Keratinocyte (primary cell): Measurements from ENCODE around the gene TNS1.

Experiments
- EZH2 ChIP-seq: IDR thresholded peaks from one replicate; pipeline ENCODE4 v1.6.1; 2012; ENCODE audit warnings: inconsistent platforms, mild to moderate bottlenecking, low read length, moderate library complexity
- TF ChIP-seq, protein P1 (sequence below), 3 experiments: IDR thresholded peaks in 1 of 3; conservative IDR thresholded peaks in 1 of 3; optimal IDR thresholded peaks in 1 of 3; 2 replicates in 2 of 3; 3 replicates in 1 of 3; pipeline versions ENCODE3 to v1.5.1; 2011; ENCODE audit warnings: low read length in 3 of 3, mild to moderate bottlenecking in 3 of 3, moderate library complexity in 2 of 3, control low read depth in 1 of 3, inconsistent platforms in 1 of 3; ENCODE audit not compliant: insufficient read depth in 2 of 3; ENCODE audit errors: extremely low read depth in 1 of 3

DNA sequence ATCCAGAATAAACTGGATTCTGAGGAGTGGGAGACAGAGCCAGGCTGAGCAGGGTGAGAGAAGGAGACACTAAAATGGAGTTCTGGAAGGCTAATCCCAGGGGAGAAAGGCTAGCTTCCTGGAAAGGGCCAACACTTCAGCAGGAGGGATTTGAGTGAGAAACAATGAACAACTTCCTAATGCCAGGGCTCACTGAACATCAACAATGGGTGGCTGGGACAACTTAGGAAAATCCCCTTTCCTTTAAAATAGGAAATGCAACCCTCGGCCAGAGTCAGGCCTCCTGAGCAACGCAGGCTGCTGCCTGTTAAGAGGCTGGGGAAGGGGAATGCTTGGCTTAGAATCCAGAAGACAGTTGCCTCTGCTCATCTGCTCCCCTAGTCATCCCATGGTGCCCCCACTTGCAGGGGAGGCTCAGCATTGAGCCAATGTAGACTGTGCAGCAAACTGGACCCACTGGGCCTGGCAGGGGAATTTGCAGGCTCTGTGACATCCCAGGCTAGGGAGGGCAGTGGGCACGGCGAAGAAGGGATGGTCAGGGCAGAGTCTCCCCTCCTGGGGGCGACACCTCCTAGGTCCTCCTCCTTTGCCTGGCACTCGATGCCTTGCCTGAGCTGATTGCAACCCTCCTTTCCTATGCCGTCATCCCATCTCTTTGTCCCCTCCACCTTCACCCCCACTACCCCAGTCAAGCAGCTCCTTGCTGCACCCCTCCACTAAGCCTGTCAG, 182.5 kb downstream of the TNS1 start:
- TF ChIP-seq, protein P1, sequence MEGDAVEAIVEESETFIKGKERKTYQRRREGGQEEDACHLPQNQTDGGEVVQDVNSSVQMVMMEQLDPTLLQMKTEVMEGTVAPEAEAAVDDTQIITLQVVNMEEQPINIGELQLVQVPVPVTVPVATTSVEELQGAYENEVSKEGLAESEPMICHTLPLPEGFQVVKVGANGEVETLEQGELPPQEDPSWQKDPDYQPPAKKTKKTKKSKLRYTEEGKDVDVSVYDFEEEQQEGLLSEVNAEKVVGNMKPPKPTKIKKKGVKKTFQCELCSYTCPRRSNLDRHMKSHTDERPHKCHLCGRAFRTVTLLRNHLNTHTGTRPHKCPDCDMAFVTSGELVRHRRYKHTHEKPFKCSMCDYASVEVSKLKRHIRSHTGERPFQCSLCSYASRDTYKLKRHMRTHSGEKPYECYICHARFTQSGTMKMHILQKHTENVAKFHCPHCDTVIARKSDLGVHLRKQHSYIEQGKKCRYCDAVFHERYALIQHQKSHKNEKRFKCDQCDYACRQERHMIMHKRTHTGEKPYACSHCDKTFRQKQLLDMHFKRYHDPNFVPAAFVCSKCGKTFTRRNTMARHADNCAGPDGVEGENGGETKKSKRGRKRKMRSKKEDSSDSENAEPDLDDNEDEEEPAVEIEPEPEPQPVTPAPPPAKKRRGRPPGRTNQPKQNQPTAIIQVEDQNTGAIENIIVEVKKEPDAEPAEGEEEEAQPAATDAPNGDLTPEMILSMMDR (optimal IDR thresholded peaks at IDR 0.05 in 1 of 3, IDR thresholded peaks at IDR 0.05 in 1 of 3, conservative IDR thresholded peaks at IDR 0.05 in 1 of 3; ENCODE audit: extremely low read depth in 1 of 3, insufficient read depth in 2 of 3, low read length in 3 of 3), result no peak
- no peak for TF ChIP-seq EZH2
